ENCODE data around the gene HTRA2. TPM values are rescaled to one million over a fixed set of nuclear protein-coding genes. Genes with fewer than 3 reads are reported as not detected.

HTRA2 gene
- polyA plus RNA-seq, 1 donor (not counting 4 experiments of a cell fraction or from before 2014, with no cell fraction given) = 25.5 TPM

DNA sequence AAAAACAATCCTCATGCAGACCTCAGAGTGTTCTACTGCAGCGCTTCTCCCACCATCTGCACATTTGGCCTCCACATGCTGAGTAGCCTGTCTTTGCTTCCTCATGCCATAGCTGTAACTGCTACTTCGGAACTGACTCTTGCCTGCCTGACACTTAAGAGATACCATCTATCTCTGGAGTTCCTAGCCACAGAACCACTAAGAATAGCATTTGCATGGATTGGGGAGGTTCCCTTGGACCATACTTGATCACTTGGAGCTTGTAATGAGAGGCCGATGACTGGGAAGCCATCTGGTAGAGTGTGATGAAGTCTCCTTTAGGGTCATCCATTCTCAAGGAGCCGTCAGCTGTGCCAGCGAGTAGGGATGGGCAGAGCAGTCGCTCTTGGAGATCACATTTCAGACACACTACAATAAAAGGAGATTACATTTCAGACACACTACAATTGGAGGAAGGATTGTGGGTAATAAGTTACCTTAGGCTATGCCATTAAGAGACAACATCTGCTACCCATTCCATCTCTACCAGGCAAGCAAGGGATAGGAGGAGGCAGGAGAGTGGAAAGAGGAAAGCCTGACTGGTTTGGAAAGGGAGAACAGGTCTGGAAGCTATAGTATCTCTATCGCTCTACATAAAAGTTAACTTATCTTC is 46.6 kb downstream of the HTRA2 start:
- dilution Hi-C loops (cut with MboI; ENCODE audit: extremely low pct_ligation_motif_present, low sequenced_read_pairs) = no loop called here
- Histone ChIP-seq H3K4me2 (ENCODE audit: control insufficient read depth, extremely low read depth, insufficient read depth, low read depth, low read length) (no peak overlapping the region), H3K36me3 (ENCODE audit: control insufficient read depth in 2 of 2, extremely low read depth in 1 of 2, insufficient read depth in 2 of 2, low read length in 2 of 2) (no peaks in the 10 kb centered on the region), H3K9me3 (ENCODE audit: control insufficient read depth, low read depth, low read length) (no peaks in the 10 kb centered on the region), H2AFZ (ENCODE audit: control insufficient read depth, low read length) (no peak overlapping the region), H3K9ac (ENCODE audit: control insufficient read depth, extremely low read depth, insufficient read depth, low read length) (no peak overlapping the region), H3K79me2 (ENCODE audit: control insufficient read depth, insufficient read depth, low read length) (no peaks in the 10 kb centered on the region), H3K4me3 (ENCODE audit: control insufficient read depth in 2 of 3, extremely low read depth in 1 of 3, insufficient read depth in 2 of 3, low read depth in 1 of 3, low read length in 3 of 3) (no peak overlapping the region), H3K27me3 (ENCODE audit: control insufficient read depth, extremely low read depth, insufficient read depth, low read length) (no peaks in the 10 kb centered on the region), H4K20me1 (ENCODE audit: control insufficient read depth, extremely low read depth, insufficient read depth, low read length) (no peaks in the 10 kb centered on the region), H3K27ac (ENCODE audit: control insufficient read depth, insufficient read depth, low read length) (no peak overlapping the region), H3K9me1 (ENCODE audit: control insufficient read depth, extremely low read depth, insufficient read depth, low read length) (no peaks in the 10 kb centered on the region), H3K4me1 (ENCODE audit: control insufficient read depth, extremely low read depth, insufficient read depth, low read length) (peaks cover 12% of the 10 kb centered on the region)
- DNase-seq (ENCODE audit: low read depth, low spot score) = no peak
- no peak for FAIRE-seq
- TF ChIP-seq, protein P1, sequence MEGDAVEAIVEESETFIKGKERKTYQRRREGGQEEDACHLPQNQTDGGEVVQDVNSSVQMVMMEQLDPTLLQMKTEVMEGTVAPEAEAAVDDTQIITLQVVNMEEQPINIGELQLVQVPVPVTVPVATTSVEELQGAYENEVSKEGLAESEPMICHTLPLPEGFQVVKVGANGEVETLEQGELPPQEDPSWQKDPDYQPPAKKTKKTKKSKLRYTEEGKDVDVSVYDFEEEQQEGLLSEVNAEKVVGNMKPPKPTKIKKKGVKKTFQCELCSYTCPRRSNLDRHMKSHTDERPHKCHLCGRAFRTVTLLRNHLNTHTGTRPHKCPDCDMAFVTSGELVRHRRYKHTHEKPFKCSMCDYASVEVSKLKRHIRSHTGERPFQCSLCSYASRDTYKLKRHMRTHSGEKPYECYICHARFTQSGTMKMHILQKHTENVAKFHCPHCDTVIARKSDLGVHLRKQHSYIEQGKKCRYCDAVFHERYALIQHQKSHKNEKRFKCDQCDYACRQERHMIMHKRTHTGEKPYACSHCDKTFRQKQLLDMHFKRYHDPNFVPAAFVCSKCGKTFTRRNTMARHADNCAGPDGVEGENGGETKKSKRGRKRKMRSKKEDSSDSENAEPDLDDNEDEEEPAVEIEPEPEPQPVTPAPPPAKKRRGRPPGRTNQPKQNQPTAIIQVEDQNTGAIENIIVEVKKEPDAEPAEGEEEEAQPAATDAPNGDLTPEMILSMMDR (optimal IDR thresholded peaks at IDR 0.05 in 1 of 3, IDR thresholded peaks at IDR 0.05 in 1 of 3, conservative IDR thresholded peaks at IDR 0.05 in 1 of 3; ENCODE audit: extremely low read depth in 1 of 3, insufficient read depth in 2 of 3, low read length in 3 of 3) = no peak

DNA sequence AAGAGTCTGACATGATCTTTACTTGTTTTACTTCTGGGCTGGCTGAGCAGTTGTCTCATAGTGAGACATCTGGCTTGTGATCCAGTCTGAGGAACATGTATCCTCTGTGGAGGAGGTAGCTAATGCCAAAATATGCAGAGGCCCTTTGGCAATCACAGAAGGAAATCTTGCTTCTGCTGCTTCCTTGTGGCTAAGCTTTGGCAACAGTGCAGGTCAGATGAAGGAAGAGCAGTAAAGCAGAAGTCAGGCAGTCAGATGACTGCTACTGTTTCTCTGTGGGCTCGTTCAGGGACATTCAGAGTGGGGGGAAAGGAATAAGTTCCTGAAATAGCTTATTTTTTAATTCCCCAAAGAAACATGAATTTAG is 47.1 kb downstream of the HTRA2 start:
- TF ChIP-seq, protein P1 (optimal IDR thresholded peaks at IDR 0.05 in 1 of 3, IDR thresholded peaks at IDR 0.05 in 1 of 3, conservative IDR thresholded peaks at IDR 0.05 in 1 of 3; ENCODE audit: extremely low read depth in 1 of 3, insufficient read depth in 2 of 3, low read length in 3 of 3) = peak in 1 of 3 experiments; percentile 30
- no peak for TF ChIP-seq EZH2 (IDR thresholded peaks at IDR 0.05; ENCODE audit: low read length)
- dilution Hi-C loops (cut with MboI; ENCODE audit: extremely low pct_ligation_motif_present, low sequenced_read_pairs) = no loop called here
- FAIRE-seq (no peak), DNase-seq (ENCODE audit: low read depth, low spot score) (no peak)
- Histone ChIP-seq H3K4me3 (ENCODE audit: control insufficient read depth in 2 of 3, extremely low read depth in 1 of 3, insufficient read depth in 2 of 3, low read depth in 1 of 3, low read length in 3 of 3) (no peak overlapping the region), H3K27me3 (ENCODE audit: control insufficient read depth, extremely low read depth, insufficient read depth, low read length) (no peaks in the 10 kb centered on the region), H3K9ac (ENCODE audit: control insufficient read depth, extremely low read depth, insufficient read depth, low read length) (no peak overlapping the region), H3K9me1 (ENCODE audit: control insufficient read depth, extremely low read depth, insufficient read depth, low read length) (no peaks in the 10 kb centered on the region), H3K79me2 (ENCODE audit: control insufficient read depth, insufficient read depth, low read length) (no peaks in the 10 kb centered on the region), H3K9me3 (ENCODE audit: control insufficient read depth, low read depth, low read length) (no peaks in the 10 kb centered on the region), H3K4me2 (ENCODE audit: control insufficient read depth, extremely low read depth, insufficient read depth, low read depth, low read length) (no peak overlapping the region), H4K20me1 (ENCODE audit: control insufficient read depth, extremely low read depth, insufficient read depth, low read length) (no peaks in the 10 kb centered on the region), H2AFZ (ENCODE audit: control insufficient read depth, low read length) (no peak overlapping the region), H3K4me1 (ENCODE audit: control insufficient read depth, extremely low read depth, insufficient read depth, low read length) (peaks cover 12% of the 10 kb centered on the region), H3K27ac (ENCODE audit: control insufficient read depth, insufficient read depth, low read length) (no peak overlapping the region), H3K36me3 (ENCODE audit: control insufficient read depth in 2 of 2, extremely low read depth in 1 of 2, insufficient read depth in 2 of 2, low read length in 2 of 2) (no peaks in the 10 kb centered on the region)

Data from keratinocyte (primary cell).